ENCODE data around the gene UVSSA. TPM values are rescaled to one million over a fixed set of nuclear protein-coding genes. Genes with fewer than 3 reads are reported as not detected.
"Not testable (repeated sequence)": the region's sequence is repeated elsewhere in the genome, so short reads cannot be mapped to it uniquely, and the experiment has no call there.

Gene UVSSA
- total RNA-seq, 3 donors from 2014 or later: 13.9 to 22.9 (median 14.3) TPM

- H3K4me3 ChIP-seq: no peak overlapping the region
- no peaks in the 10 kb centered on the region for H3K36me3 ChIP-seq
- no peaks in the 10 kb centered on the region for H3K4me1 ChIP-seq
- DNase-seq (ENCODE audit: low spot score in 2 of 2): peak in 1 of 2 donors; percentile 43
- no peak overlapping the region for H3K27ac ChIP-seq
- intact Hi-C loops (cut with DNase I; ENCODE audit: low total_unique reads): no loop called here
- H3K9me3 ChIP-seq: peaks cover 0 to 5% of the 10 kb centered on the region in 2 donors
- no peak for TF ChIP-seq POLR2A (IDR thresholded peaks at IDR 0.05)
- no peak for TF ChIP-seq CTCF (IDR thresholded peaks at IDR 0.05)
- no peak for TF ChIP-seq POLR2AphosphoS5 (IDR thresholded peaks at IDR 0.05)
- H3K27me3 ChIP-seq: no peaks in the 10 kb centered on the region
Observed at GRCh38 chr4:1385373-1386340, 38.6 kb downstream of the UVSSA start.

GRCh38 chr4:1393363-1393762 lies 46.4 kb downstream of the UVSSA start:
- H3K27me3 ChIP-seq; H3K4me1 ChIP-seq; intact Hi-C loops (cut with DNase I; ENCODE audit: low total_unique reads); DNase-seq (ENCODE audit: low spot score in 2 of 2); H3K4me3 ChIP-seq; H3K27ac ChIP-seq; H3K36me3 ChIP-seq: not testable (repeated sequence)
- peaks cover 17 to 18% of the 10 kb centered on the region in 2 donors for H3K9me3 ChIP-seq

GRCh38 chr4:1393866-1394265 lies 46.9 kb downstream of the UVSSA start:
- H3K36me3 ChIP-seq: no peaks in the 10 kb centered on the region

GRCh38 chr4:1394554-1395388 lies 47.8 kb downstream of the UVSSA start:
- DNase-seq (ENCODE audit: low spot score in 2 of 2); H3K4me1 ChIP-seq; H3K27ac ChIP-seq; H3K36me3 ChIP-seq; intact Hi-C loops (cut with DNase I; ENCODE audit: low total_unique reads); H3K4me3 ChIP-seq; H3K27me3 ChIP-seq: not testable (repeated sequence)
- peaks cover 17 to 20% of the 10 kb centered on the region in 2 donors for H3K9me3 ChIP-seq

More at GRCh38 chr4:1393866-1394265, 46.9 kb downstream of the UVSSA start:
- intact Hi-C loops (cut with DNase I; ENCODE audit: low total_unique reads): no loop called here
- Histone ChIP-seq H3K4me3 (no peak overlapping the region), H3K27me3 (no peaks in the 10 kb centered on the region), H3K4me1 (no peaks in the 10 kb centered on the region), H3K9me3 (peaks cover 17 to 23% of the 10 kb centered on the region in 2 donors), H3K27ac (no peak overlapping the region)
- no peak for DNase-seq (ENCODE audit: low spot score in 2 of 2)
- TF ChIP-seq CTCF (IDR thresholded peaks at IDR 0.05) (no peak), POLR2AphosphoS5 (IDR thresholded peaks at IDR 0.05) (no peak), POLR2A (IDR thresholded peaks at IDR 0.05) (no peak)

- H3K36me3 ChIP-seq; H3K27ac ChIP-seq; intact Hi-C loops (cut with DNase I; ENCODE audit: low total_unique reads); DNase-seq (ENCODE audit: low spot score in 2 of 2); H3K4me3 ChIP-seq; H3K4me1 ChIP-seq: not testable (repeated sequence)
- Histone ChIP-seq H3K27me3 (peaks cover 0 to 15% of the 10 kb centered on the region in 2 donors), H3K9me3 (peaks cover 17 to 20% of the 10 kb centered on the region in 2 donors)
Observed at GRCh38 chr4:1395389-1395820, 48.4 kb downstream of the UVSSA start.

GRCh38 chr4:1395941-1396805 lies 49.2 kb downstream of the UVSSA start:
- Histone ChIP-seq H3K4me3 (no peak overlapping the region), H3K36me3 (no peaks in the 10 kb centered on the region), H3K9me3 (peaks cover 16 to 20% of the 10 kb centered on the region in 2 donors), H3K27ac (no peak overlapping the region), H3K4me1 (no peaks in the 10 kb centered on the region), H3K27me3 (peaks cover 0 to 22% of the 10 kb centered on the region in 2 donors)
- no peak for TF ChIP-seq POLR2A (IDR thresholded peaks at IDR 0.05)
- TF ChIP-seq CTCF (IDR thresholded peaks at IDR 0.05): no peak
- intact Hi-C loops (cut with DNase I; ENCODE audit: low total_unique reads): no loop called here
- DNase-seq (ENCODE audit: low spot score in 2 of 2): peak in 1 of 2 donors; percentile 47

All from breast epithelium (tissue), 4 donors.